Measurements from ENCODE around the gene PTH2R.
"Not testable (repeated sequence)": the region's sequence is repeated elsewhere in the genome, so short reads cannot be mapped to it uniquely, and the experiment has no call there.

The PTH2R gene, protein sequence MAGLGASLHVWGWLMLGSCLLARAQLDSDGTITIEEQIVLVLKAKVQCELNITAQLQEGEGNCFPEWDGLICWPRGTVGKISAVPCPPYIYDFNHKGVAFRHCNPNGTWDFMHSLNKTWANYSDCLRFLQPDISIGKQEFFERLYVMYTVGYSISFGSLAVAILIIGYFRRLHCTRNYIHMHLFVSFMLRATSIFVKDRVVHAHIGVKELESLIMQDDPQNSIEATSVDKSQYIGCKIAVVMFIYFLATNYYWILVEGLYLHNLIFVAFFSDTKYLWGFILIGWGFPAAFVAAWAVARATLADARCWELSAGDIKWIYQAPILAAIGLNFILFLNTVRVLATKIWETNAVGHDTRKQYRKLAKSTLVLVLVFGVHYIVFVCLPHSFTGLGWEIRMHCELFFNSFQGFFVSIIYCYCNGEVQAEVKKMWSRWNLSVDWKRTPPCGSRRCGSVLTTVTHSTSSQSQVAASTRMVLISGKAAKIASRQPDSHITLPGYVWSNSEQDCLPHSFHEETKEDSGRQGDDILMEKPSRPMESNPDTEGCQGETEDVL

GRCh38 chr2:208406474-208407451 is at the start of gene PTH2R:
Gene PTH2R (plus strand): TSS chr2:208406792. CDS start chr2:208407044, 252 bp downstream.
- DNase-seq = no peak

- DNase-seq = no peak
These were observed 49.6 kb upstream of the PTH2R start for GRCh38 chr2:208356846-208357574.

DNA sequence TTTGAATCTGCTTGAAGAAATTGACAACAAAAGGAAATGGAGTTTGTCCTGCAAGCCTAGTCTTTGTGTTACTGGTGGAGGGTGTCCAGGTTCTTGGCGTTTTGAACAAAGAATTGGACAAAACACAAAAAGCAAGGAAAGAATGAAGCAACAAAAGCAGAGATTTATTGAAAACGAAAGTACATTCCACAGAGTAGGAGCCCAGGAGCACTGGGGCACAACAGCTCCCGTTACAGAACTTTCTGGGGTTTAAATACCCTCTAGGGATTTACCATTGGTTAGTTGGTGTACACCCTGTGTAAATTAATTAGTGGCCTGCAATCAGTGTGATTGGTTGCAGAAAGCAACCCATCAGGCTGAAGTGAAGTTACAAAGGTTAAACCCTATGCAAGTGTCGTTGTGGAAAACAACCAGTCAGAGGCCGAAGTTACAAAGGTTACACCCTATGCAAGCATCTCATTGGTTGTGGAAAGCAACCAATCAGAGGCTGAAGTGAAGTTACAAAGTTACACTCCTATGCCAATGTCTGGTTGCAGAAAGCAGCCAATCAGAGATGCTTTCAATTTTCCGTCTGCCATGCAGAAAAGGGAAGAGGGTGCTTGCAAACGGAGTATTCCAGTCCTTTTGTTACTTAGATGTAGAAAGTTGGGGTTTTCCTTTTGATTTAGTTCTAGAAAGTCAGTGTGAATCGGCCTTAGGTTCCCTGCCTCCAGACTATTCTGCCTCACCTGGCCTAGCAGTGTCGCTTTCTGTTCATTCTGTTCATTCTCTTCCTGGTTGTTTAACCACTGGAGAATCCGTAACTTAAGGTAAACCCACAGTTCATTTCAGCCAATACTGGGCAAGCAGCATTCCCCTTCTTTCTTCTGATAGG is 47.6 kb upstream of the PTH2R start:
- DNase-seq = no peak

GRCh38 chr2:208359632-208359986 is 47.0 kb upstream of the PTH2R start:
- DNase-seq = no peak

- DNase-seq = no peak
These were observed 46.1 kb upstream of the PTH2R start for GRCh38 chr2:208360259-208361076.

GRCh38 chr2:208361077-208361441 is 45.5 kb upstream of the PTH2R start:
- DNase-seq = no peak

GRCh38 chr2:208363485-208363884 is 43.1 kb upstream of the PTH2R start:
- peak in 1 of 2 donors; percentile 93 for DNase-seq

DNA sequence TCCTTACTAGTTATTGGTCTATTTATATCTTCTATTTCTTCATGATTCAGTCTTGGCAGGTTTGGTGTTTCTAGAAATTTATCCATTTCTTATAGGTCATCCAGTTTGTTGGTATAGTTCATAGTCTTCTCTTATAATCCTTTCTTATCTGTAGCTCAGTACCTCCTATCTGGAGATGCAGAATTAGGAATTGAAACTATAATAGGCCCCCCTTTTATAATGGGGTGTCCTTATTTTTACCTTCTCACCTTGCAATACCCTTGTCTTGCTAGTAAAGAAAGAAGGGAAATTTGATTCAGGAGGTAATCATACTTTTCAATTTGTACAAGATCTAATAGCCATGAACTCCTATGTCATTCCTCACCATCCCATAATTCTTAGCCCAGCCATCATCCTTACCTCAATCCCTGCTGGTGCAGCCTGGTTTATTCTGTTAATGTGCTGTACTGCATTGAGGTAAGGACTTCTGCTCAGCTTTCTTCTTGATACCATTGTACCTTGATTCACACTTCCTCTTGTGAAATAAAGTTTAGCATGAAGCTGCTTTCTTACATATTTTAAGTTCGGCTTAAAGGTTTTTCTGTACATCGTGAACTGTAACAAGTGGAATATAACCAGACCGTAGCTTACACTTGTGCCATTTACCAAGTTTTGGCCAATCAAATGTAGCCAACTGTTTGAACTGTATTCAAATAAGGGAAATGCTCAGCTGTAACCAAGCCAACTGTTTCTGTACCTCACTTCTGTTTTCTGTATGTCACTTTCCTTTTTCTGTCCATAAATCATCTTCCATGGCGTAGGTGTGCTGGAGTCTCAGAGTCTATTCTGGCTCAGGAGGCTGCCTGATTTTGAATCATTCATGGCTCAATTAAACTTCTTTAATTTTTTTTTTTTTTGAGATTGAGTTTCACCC is 40.1 kb upstream of the PTH2R start:
- peak in 1 of 2 donors; percentile 78 for DNase-seq

DNA sequence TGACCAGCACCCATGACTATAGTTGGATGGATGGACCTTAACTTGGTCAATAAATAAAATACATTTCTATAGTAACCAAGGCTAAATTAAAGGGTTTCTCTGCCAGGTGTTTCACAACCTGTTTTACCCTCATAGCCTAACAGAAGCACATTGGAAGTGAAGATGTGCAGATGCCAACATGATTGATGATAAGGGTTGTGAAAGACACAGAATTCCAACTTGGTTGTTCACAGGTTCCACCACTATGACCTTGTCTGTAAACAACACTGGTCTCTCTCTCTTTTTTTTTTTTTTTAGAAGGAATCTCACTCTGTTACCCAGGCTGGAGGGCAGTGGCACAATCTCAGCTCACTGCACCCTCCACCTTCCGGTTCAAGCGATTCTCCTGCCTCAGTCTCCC is 37.5 kb upstream of the PTH2R start:
- no peak for DNase-seq

DNA sequence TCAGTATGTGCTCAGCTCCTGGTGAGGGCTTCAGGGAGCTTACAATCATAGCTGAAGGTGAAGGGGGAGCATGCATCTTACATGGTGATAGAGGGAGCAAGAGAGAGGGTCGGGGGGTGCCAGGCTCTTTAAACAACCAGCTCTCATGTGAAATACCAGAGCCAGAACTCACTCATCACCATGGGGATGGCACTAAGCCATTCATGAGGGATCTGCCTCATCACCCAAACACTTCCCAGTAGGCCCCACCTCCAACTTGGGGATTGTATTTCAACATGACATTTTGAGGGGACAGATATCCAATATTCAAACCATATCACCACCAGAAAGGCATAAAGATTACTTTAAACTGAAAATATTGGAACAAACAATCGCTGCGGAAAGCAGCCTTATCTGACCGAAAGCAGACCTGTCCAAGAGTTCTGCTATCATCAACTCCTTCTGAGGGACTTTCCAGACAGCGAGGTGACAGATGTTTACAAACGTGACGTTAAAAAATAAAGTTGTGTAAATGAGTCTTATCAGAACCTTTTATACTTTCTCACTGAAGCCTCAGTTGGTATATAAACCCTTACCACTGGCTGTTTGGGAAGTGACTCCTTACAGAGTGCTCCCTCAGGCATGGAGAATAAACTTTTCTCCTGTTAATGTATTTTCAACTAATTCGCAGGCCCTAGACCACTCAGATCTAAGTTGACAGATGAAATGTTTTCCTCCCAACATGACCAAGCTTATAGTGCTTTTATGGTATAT is 35.5 kb upstream of the PTH2R start:
- no peak for DNase-seq

DNA sequence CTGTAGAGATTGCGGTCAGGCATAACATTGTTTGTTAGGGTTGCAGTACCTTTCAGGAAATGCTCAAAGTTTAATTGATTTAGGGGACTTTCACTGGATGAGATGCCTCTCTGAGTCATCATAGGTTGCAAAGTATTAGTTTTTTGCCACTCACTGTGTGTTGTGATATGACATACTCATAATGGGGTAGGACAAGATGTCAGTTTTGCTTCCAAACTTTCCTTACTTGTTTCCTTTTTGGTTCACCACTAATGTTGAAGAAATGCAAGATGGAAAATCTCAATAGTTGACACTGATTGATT is 35.0 kb upstream of the PTH2R start:
- no peak for DNase-seq

GRCh38 chr2:208373460-208374089 is 33.0 kb upstream of the PTH2R start:
- DNase-seq = peak in 1 of 2 donors; percentile 6

DNA sequence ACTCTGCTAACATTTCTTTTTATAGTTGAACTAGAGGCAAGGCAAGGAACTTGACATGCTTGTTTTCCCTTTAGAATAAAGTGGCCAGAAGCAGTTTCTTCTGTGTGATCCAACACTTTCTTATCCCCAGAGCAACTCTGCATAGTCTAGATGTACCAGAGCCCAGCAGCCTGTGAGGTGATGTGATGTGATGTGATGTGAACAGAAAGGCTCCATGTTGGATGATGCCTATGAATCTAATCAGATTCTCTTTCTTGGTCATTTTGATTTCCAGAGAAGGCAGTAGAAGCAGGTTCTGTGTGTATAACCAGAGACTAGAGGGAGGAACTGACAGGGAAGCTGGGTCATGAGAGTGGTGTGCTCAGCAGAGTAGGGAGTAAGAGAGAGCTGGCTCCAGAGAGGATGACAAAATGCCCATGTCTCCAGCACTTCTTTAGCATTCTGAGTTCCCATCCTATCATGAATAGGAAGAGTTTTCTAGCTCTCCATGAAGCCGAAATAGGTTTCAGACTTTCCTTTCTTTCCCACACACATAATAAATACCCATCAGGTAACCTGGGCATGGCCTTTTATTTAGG is 31.0 kb upstream of the PTH2R start:
- DNase-seq = no peak

DNA sequence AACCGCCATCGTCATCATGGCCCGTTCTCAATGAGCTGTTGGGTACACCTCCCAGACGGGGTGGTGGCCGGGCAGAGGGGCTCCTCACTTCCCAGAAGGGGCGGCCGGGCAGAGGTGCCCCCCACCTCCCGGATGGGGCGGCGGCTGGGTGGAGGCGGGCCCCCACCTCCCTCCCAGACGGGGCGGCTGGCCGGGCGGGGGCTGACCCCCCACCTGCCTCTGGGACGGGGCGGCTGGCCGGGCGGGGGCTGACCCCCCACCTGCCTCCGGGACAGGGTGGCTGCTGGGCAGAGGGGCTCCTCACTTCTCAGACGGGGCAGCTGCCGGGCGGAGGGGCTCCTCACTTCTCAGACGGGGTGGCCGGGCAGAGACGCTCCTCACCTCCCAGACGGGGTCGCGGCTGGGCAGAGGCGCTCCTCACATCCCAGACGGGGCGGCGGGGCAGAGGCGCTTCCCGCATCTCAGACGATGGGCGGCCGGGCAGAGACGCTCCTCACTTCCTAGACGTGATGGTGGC is 29.2 kb upstream of the PTH2R start:
- not testable (repeated sequence) for DNase-seq

DNA sequence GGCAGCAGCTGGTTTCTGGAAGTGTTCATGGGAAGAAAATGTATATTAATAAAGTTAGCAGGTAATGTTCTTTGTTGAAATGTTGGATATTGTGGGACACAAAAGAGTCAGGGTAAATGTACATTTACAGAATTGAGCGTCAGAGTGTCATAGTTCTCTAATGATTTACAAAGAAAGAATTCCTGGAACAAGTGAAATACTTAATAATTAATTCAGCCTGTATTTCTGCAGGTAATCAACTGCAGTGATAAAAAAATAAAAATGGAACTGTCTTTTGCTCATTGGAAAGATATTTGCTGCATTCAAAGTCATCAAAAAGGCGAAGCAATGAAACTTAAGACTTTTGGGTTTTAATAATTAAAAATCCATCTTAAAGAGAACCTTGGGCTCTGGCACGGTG is 27.4 kb upstream of the PTH2R start:
- no peak for DNase-seq

DNA sequence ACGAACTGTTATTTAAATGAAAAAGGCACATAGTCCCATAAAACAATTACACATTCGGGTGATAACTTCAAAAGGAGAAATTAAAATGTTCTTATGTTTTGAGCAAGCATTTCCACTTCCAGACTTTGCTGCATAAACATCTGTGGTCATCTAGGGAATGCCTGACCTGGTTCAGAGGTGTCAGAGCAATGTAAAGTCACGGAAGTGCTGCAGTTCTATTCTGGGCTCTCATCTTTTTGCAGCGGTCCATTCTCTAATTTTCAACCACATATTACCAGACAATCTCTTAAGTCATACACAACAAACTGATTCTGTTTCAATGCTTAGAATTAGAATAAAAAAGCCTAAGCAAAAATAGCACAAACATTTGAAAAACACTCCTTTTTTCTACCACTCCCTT is 22.0 kb upstream of the PTH2R start:
- DNase-seq = no peak

DNA sequence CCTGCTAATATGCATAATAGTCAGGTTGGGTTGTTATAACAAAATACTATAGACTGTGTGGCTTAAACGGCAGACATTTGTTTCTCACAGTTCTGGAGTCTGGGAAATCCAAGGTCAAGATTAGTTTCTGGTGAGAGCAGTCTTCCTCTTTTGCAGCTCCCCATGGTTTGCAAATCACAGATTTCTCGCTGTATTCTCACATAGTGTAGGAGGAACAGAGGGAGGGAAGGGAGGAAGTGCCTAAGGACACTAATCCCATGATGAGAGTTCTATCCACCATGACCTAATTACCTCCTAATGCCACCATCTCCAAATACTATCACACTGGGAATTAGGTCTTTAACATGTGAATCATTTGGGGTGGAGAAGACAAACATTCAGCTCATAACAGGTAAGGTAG is 20.1 kb upstream of the PTH2R start:
- no peak for DNase-seq

DNA sequence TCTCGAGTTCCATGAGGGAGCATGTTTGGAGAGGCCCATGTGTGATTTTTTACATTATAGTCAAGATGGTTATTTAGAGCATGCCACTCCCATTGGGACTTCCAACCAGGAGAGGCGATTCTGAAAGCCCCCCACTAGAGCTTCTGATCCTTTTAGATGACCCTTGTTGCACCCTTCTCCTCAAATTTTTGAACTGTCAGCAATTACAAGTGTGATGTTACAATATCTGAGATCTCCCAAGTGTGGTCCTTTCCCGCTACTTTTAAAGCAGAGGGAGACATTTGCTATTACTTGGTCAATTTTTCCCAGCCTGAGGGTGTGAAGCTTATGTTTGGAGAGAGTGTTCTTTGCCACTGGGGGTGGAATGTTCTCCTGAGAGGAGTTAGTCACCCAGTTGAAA is 16.7 kb upstream of the PTH2R start:
- DNase-seq = no peak
